GM12878 (cell line): ENCODE data around the gene SLCO3A1. TPM values are rescaled to one million over a fixed set of nuclear protein-coding genes. Genes with fewer than 3 reads are reported as not detected.

Source experiments
- ATAC-seq: fragments of 200-7000 bp; cut with Tn5 transposase; 3 replicates; pipeline ENCODE4 v1.9.1; 2020; ENCODE audit warnings: mild to moderate bottlenecking, moderate library complexity
- BruUV-seq: library from RNA; stranded (reverse); fragments of 400-500 nt; replicated peaks from 2 replicates; lab custom pipeline; 2021; lab: Mats Ljungman, UMichigan
- CTCF ChIA-PET: fragments of 300-600 bp; sonication (Branson Sonifier 250); formaldehyde crosslinking; extraction: SDS; loops from one replicate; lab custom pipeline; 2021; ENCODE audit warnings: inconsistent platforms; lab: Yijun Ruan, JAX
- POLR2A ChIA-PET: fragments of 350-600 bp; formaldehyde crosslinking; extraction: SDS; loops from one replicate; lab custom pipeline; 2021; ENCODE audit warnings: inconsistent platforms; lab: Charles Lee
- RAD21 ChIA-PET: fragments of 300-600 bp; sonication (Branson Sonifier 250); formaldehyde crosslinking; loops from one replicate; lab custom pipeline; 2023; ENCODE audit warnings: antibody characterized with exemption; ENCODE audit not compliant: unreplicated experiment; lab: Charles Lee
- SMC1A ChIA-PET: fragments of 300-600 bp; sonication (Branson Sonifier 250); formaldehyde crosslinking; loops from one replicate; lab custom pipeline; 2023; ENCODE audit not compliant: unreplicated experiment, uncharacterized antibody; lab: Charles Lee
- DNase-seq: peaks from one replicate; pipeline ENCODE4 v3.0.0-alpha.2; 2011; ENCODE audit warnings: low read depth, low spot score
- FAIRE-seq: peaks from 3 replicates; lab custom pipeline; 2011; peaks lifted over from hg19 to GRCh38; lab: Jason Lieb, UNC
- H2AFZ ChIP-seq: 2 replicates; pipeline ENCODE4 v1.6.0; 2011; ENCODE audit warnings: low read depth, low read length, control low read depth; ENCODE audit not compliant: control insufficient read depth
- H3K27ac ChIP-seq: 2 replicates; pipeline ENCODE4 v1.5.1; 2011; ENCODE audit warnings: control low read depth; ENCODE audit not compliant: control insufficient read depth, insufficient read depth
- H3K27me3 ChIP-seq, 2 experiments: replicated peaks in 1 of 2; 2 replicates each; pipeline versions ENCODE4 v1.6.0 to v1.6.1; 2011; ENCODE audit warnings: low read length in 1 of 2; ENCODE audit not compliant: control insufficient read depth in 2 of 2, insufficient read depth in 2 of 2
- H3K36me3 ChIP-seq, 2 experiments: 2 replicates each; pipeline ENCODE4 v1.5.1; 2011; ENCODE audit warnings: low read length in 1 of 2; ENCODE audit not compliant: control insufficient read depth in 2 of 2, insufficient read depth in 2 of 2
- H3K4me1 ChIP-seq: 2 replicates; pipeline ENCODE4 v1.6.1; 2011; ENCODE audit warnings: mild to moderate bottlenecking, low read length, moderate library complexity, mixed read lengths; ENCODE audit not compliant: control insufficient read depth, insufficient read depth
- H3K4me2 ChIP-seq: 2 replicates; pipeline ENCODE4 v1.6.0; 2011; ENCODE audit warnings: control low read depth; ENCODE audit not compliant: control insufficient read depth, insufficient read depth
- H3K4me3 ChIP-seq: fragments of 200-600 bp; sonication (generic); 2 replicates; pipeline ENCODE4 v1.5.1; 2016
- H3K79me2 ChIP-seq: 2 replicates; pipeline ENCODE4 v1.6.0; 2011; ENCODE audit warnings: low read length; ENCODE audit not compliant: control insufficient read depth, insufficient read depth
- H3K9ac ChIP-seq: 2 replicates; pipeline ENCODE4 v1.8.0; 2011; ENCODE audit warnings: low read length, control low read depth, mixed read lengths; ENCODE audit not compliant: control insufficient read depth, insufficient read depth
- H3K9me3 ChIP-seq: replicated peaks from 3 replicates; pipeline ENCODE4 v1.5.1; 2011; ENCODE audit warnings: mild to moderate bottlenecking, low read length; ENCODE audit not compliant: control insufficient read depth, insufficient read depth
- H4K20me1 ChIP-seq: 2 replicates; pipeline ENCODE4 v1.6.0; 2011; ENCODE audit not compliant: control insufficient read depth, insufficient read depth
- BMI1 ChIP-seq: fragments of 450-650 bp; IDR thresholded peaks from 2 replicates; pipeline ENCODE4 v1.6.1; 2016; ENCODE audit warnings: mild to moderate bottlenecking, moderate library complexity, borderline replicate concordance
- HDAC6 ChIP-seq: fragments of 200-600 bp; sonication (generic); IDR thresholded peaks from one replicate; pipeline ENCODE4 v1.8.0; 2017; ENCODE audit warnings: antibody characterized with exemption; ENCODE audit not compliant: unreplicated experiment
- HDGF ChIP-seq: fragments of 450-650 bp; IDR thresholded peaks from 2 replicates; pipeline ENCODE4 v1.6.1; 2016; ENCODE audit warnings: antibody characterized with exemption
- MTA2 ChIP-seq: fragments of 450-650 bp; IDR thresholded peaks from 2 replicates; pipeline ENCODE4 v1.6.1; 2016; ENCODE audit warnings: low read depth, mild to moderate bottlenecking, moderate library complexity
- POU2F2 ChIP-seq: IDR thresholded peaks from 3 replicates; pipeline ENCODE4 v1.6.1; 2011; ENCODE audit warnings: low read depth, mild to moderate bottlenecking, low read length, borderline replicate concordance
- SIX5 ChIP-seq: IDR thresholded peaks from 2 replicates; pipeline ENCODE4 v1.6.1; 2011; ENCODE audit warnings: mild to moderate bottlenecking, low read depth, low read length, moderate library complexity; ENCODE audit not compliant: severe bottlenecking
- STAT1 ChIP-seq: fragments of 450-650 bp; conservative IDR thresholded peaks from 2 replicates; pipeline ENCODE4 v1.6.1; 2014; ENCODE audit warnings: antibody characterized with exemption, mild to moderate bottlenecking
- STAT3 ChIP-seq: IDR thresholded peaks from 2 replicates; pipeline ENCODE4 v1.6.1; 2011; ENCODE audit warnings: low read depth, low read length, improper control_type of control experiment
- YBX1 ChIP-seq: fragments of 450-650 bp; IDR thresholded peaks from 2 replicates; pipeline ENCODE4 v1.6.1; 2016; ENCODE audit warnings: antibody characterized with exemption
- whole genome bisulfite sequencing: methylation state at CpG from one replicate; pipeline ENCODE4 v1.1.6; 2016; ENCODE audit warnings: low lambda C conversion rate; ENCODE audit not compliant: insufficient replicate concordance, insufficient coverage; ENCODE audit errors: missing lambda C conversion rate; 5-methylcytosine and 5-hydroxymethylcytosine counted together
- in situ Hi-C: fragments of 300-500 bp; cut with MboI; formaldehyde crosslinking; loops from 9 replicates; pipeline ENCODE4 v1.14.3; 2018; ENCODE audit warnings: mixed read lengths
- intact Hi-C: fragments of 100-400 bp; cut with micrococcal nuclease; formaldehyde crosslinking; loops from one replicate; pipeline ENCODE4 v1.14.2; 2022; ENCODE audit not compliant: unreplicated experiment
- polyA plus RNA-seq, 11 experiments: library from polyadenylated mRNA; depleted of rRNA in 4 of 11; unstranded in 6 of 11; stranded (reverse) in 5 of 11; fragments of >200 nt; fragmentation: Nextera tagmentation in 4 of 11; fragmentation: Illumina TruSeq in 1 of 11; extraction: Ambion mirVana in 4 of 11; extraction: Trizol in 1 of 11; gene quantifications; 1 replicate in 1 of 11; 2 replicates in 10 of 11; pipeline versions ENCODE4 v1.2.1 to v1.2.3, GENCODE V29; 2011 to 2016; ENCODE audit warnings: inconsistent platforms in 2 of 11, missing spikeins in 2 of 11, low read depth in 1 of 11
- total RNA-seq, 4 experiments: library from RNA; depleted of rRNA in 3 of 4; stranded (reverse); fragments of >200 nt in 3 of 4; fragmentation: Illumina TruSeq in 1 of 4; extraction: Trizol in 1 of 4; gene quantifications; 2 replicates each; pipeline versions ENCODE4 v1.2.1 to v1.2.3, GENCODE V29; 2013 to 2021

The SLCO3A1 gene
- total and polyA plus RNA-seq, 10 of the 15 experiments (the other 5 are each of a cell fraction or from before 2014, with no cell fraction given): 0.05 to 5.9 (median 0.31) TPM

DNA sequence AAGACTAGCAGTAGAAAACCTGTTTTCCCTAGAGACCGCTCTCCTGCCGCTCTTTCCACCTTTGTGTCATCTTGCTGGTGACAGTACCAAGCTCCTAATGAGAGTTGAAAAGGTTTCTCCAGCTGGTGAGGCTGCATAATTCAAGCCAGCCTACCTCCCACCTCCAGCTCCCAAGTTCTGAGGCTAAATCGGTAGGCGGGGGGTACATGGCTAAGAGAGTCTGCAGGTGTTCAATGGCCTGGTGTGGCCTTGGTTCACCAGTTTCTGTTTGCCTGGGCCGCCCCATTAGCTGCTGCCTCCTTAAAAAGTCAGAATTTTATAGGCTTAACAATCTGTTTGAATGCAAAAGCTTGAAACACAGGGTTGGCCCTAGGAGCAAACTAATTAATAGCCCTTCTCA lies 262.8 kb downstream of the SLCO3A1 start:
- ChIA-PET POLR2A (no interaction called here), CTCF (no interaction called here), SMC1A (interaction anchor here (0.6 kb wide), 1 partner anchor 16 kb away, joined by 3 read pairs; no protein-coding TSS in a partner anchor), RAD21 (no interaction called here)
- no TSS peak for BruUV-seq
- Histone ChIP-seq H3K36me3 (no peaks in the 10 kb centered on the region), H4K20me1 (no peaks in the 10 kb centered on the region), H3K4me2 (no peak overlapping the region), H3K9ac (no peak overlapping the region), H2AFZ (no peak overlapping the region), H3K27me3 (no peaks in the 10 kb centered on the region; a peak in 1 of 4 replicates), H3K27ac (no peak overlapping the region), H3K79me2 (no peaks in the 10 kb centered on the region), H3K4me1 (no peaks in the 10 kb centered on the region), H3K9me3 (no peaks in the 10 kb centered on the region), H3K4me3 (no peak overlapping the region)
- WGBS: 53% methylated on average over 5 of the region's 5 CpGs
- FAIRE-seq (no peak), DNase-seq (no peak), ATAC-seq (no peak)
- in situ Hi-C loops: no loop called here
- intact Hi-C loops: no loop called here
- TF ChIP-seq STAT1 (no peak), STAT3 (no peak), POU2F2 (no peak), SIX5 (no peak), MTA2 (no peak), BMI1 (no peak)

GRCh38 chr15:92117261-92117731 lies 263.8 kb downstream of the SLCO3A1 start:
- Histone ChIP-seq H3K36me3 (peaks cover 0 to 1% of the 10 kb centered on the region in 2 experiments; a peak in 2 of 4 replicates), H3K4me1 (no peaks in the 10 kb centered on the region), H3K4me3 (no peak overlapping the region), H4K20me1 (no peaks in the 10 kb centered on the region), H3K27me3 (no peaks in the 10 kb centered on the region; a peak in 1 of 4 replicates), H3K4me2 (no peak overlapping the region), H3K9ac (no peak overlapping the region), H2AFZ (no peak overlapping the region), H3K27ac (no peak overlapping the region), H3K79me2 (no peaks in the 10 kb centered on the region), H3K9me3 (no peaks in the 10 kb centered on the region; the same call in 2 of the 3 replicates)
- RAD21 ChIA-PET: no interaction called here
- CTCF ChIA-PET: no interaction called here
- in situ Hi-C loops: no loop called here
- SMC1A ChIA-PET: no interaction called here
- POLR2A ChIA-PET: no interaction called here
- no TSS peak for BruUV-seq
- 28% methylated on average over 11 of the region's 11 CpGs for WGBS
- intact Hi-C loops: no loop called here
- TF ChIP-seq HDGF: no peak
- TF ChIP-seq HDAC6: no peak
- no peak for TF ChIP-seq YBX1
- DNase-seq (no peak), FAIRE-seq (no peak), ATAC-seq (no peak)
